Measurements from ENCODE around the gene KCNF1. TPM values are rescaled to one million over a fixed set of nuclear protein-coding genes. Genes with fewer than 3 reads are reported as not detected.
A peak's percentile ranks its signal among the peaks of the same experiment; 100 is the strongest.

KCNF1 gene
- total RNA-seq, 1 donor from 2014 or later = 8.4 TPM

DNA sequence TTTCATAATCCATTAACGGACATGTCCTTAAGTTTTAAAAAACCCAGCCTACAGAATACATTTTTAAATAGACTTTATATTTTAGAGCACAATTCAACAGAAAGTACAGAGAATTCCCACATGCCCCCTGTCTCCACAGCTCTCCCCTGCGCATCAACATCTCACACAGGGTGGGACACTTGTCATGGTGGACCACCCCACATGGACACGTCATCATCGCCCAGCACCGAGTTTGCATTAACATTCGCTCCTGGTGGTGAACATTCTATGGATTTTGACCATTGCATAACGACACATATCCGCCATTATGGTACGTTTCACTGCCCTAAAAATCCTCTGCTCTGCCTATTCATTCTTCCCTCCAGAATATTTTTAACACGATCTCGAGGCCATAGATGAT, 1.1 kb upstream of the KCNF1 start:
- H3K27me3 Mint-ChIP-seq (ENCODE audit: unreplicated experiment) = peaks cover 29% of the 10 kb centered on the region
- H3K36me3 Mint-ChIP-seq (ENCODE audit: low read depth, unreplicated experiment) = peaks cover 15% of the 10 kb centered on the region
- TF ChIP-seq, protein P1, sequence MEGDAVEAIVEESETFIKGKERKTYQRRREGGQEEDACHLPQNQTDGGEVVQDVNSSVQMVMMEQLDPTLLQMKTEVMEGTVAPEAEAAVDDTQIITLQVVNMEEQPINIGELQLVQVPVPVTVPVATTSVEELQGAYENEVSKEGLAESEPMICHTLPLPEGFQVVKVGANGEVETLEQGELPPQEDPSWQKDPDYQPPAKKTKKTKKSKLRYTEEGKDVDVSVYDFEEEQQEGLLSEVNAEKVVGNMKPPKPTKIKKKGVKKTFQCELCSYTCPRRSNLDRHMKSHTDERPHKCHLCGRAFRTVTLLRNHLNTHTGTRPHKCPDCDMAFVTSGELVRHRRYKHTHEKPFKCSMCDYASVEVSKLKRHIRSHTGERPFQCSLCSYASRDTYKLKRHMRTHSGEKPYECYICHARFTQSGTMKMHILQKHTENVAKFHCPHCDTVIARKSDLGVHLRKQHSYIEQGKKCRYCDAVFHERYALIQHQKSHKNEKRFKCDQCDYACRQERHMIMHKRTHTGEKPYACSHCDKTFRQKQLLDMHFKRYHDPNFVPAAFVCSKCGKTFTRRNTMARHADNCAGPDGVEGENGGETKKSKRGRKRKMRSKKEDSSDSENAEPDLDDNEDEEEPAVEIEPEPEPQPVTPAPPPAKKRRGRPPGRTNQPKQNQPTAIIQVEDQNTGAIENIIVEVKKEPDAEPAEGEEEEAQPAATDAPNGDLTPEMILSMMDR (IDR thresholded peaks at IDR 0.05; ENCODE audit: unreplicated experiment) = no peak
- H3K27ac Mint-ChIP-seq (ENCODE audit: unreplicated experiment) = peak overlapping the region; percentile 33
- peaks cover 22% of the 10 kb centered on the region for H3K4me1 Mint-ChIP-seq (ENCODE audit: unreplicated experiment)
- H3K9me3 Mint-ChIP-seq (ENCODE audit: unreplicated experiment) = no peaks in the 10 kb centered on the region
- H3K4me3 Mint-ChIP-seq (ENCODE audit: unreplicated experiment) = peak overlapping the region; percentile 68
- no peak for DNase-seq (ENCODE audit: low spot score)

GRCh38 chr2:10912076-10912731, 470 bp downstream of the KCNF1 start:
- no peaks in the 10 kb centered on the region for H3K9me3 Mint-ChIP-seq (ENCODE audit: unreplicated experiment)
- TF ChIP-seq, protein P1 (IDR thresholded peaks at IDR 0.05; ENCODE audit: unreplicated experiment) = no peak
- H3K36me3 Mint-ChIP-seq (ENCODE audit: low read depth, unreplicated experiment) = peaks cover 15% of the 10 kb centered on the region
- DNase-seq (ENCODE audit: low spot score) = no peak
- H3K4me3 Mint-ChIP-seq (ENCODE audit: unreplicated experiment) = peak overlapping the region; percentile 89
- peaks cover 22% of the 10 kb centered on the region for H3K4me1 Mint-ChIP-seq (ENCODE audit: unreplicated experiment)
- H3K27me3 Mint-ChIP-seq (ENCODE audit: unreplicated experiment) = peaks cover 26% of the 10 kb centered on the region
- H3K27ac Mint-ChIP-seq (ENCODE audit: unreplicated experiment) = peak overlapping the region; percentile 17

- peaks cover 24% of the 10 kb centered on the region for H3K27me3 Mint-ChIP-seq (ENCODE audit: unreplicated experiment)
- peaks cover 22% of the 10 kb centered on the region for H3K4me1 Mint-ChIP-seq (ENCODE audit: unreplicated experiment)
- H3K27ac Mint-ChIP-seq (ENCODE audit: unreplicated experiment) = peak overlapping the region; percentile 17
- H3K4me3 Mint-ChIP-seq (ENCODE audit: unreplicated experiment) = peak overlapping the region; percentile 89
- H3K36me3 Mint-ChIP-seq (ENCODE audit: low read depth, unreplicated experiment) = peaks cover 15% of the 10 kb centered on the region
- DNase-seq (ENCODE audit: low spot score) = no peak
- no peaks in the 10 kb centered on the region for H3K9me3 Mint-ChIP-seq (ENCODE audit: unreplicated experiment)
- TF ChIP-seq, protein P1 (IDR thresholded peaks at IDR 0.05; ENCODE audit: unreplicated experiment) = no peak
Observed at GRCh38 chr2:10912796-10913455, 1.2 kb downstream of the KCNF1 start.

- peaks cover 24% of the 10 kb centered on the region for H3K27me3 Mint-ChIP-seq (ENCODE audit: unreplicated experiment)
- DNase-seq (ENCODE audit: low spot score) = no peak
- TF ChIP-seq, protein P1 (IDR thresholded peaks at IDR 0.05; ENCODE audit: unreplicated experiment) = no peak
- H3K4me1 Mint-ChIP-seq (ENCODE audit: unreplicated experiment) = peaks cover 25% of the 10 kb centered on the region
- peak overlapping the region; percentile 89 for H3K4me3 Mint-ChIP-seq (ENCODE audit: unreplicated experiment)
- no peaks in the 10 kb centered on the region for H3K9me3 Mint-ChIP-seq (ENCODE audit: unreplicated experiment)
- no peak overlapping the region for H3K27ac Mint-ChIP-seq (ENCODE audit: unreplicated experiment)
- H3K36me3 Mint-ChIP-seq (ENCODE audit: low read depth, unreplicated experiment) = peaks cover 18% of the 10 kb centered on the region
Observed at GRCh38 chr2:10913501-10914271, 2.0 kb downstream of the KCNF1 start.

All from endothelial cell (in vitro differentiated cells).